ENCODE data around the gene SIPA1L3. TPM values are rescaled to one million over a fixed set of nuclear protein-coding genes. Genes with fewer than 3 reads are reported as not detected.

Gene SIPA1L3
- polyA plus RNA-seq, 1 of the 3 experiments (the other 2 are of a cell fraction) = 11.6 TPM

DNA sequence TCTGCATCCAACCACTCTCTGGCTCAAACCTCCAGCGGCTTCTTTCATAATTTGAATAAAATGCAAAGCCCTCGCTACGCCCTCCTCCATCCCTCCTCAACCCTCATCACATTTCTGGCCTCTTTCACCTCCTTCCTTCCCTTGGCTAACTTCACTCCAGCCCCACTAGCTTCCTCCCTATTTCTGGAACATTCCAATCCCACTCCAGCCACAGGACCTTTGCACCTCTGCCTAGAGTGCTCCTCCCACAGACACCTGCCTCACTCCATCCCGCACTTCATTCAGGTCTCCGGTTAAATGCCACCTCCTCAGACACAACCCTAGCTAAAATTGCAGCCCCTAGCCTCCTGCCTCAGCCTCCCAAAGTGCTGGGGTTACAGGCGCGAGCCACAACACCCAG is 324.9 kb downstream of the SIPA1L3 start:
- Histone ChIP-seq H3K4me2 (no peak overlapping the region), H3K9me2 (no peaks in the 10 kb centered on the region), H3K4me1 (ENCODE audit: control insufficient read depth in 1 of 2, insufficient read depth in 2 of 2, low read depth in 1 of 2, low read length in 1 of 2) (peaks cover 0 to 6% of the 10 kb centered on the region in 2 experiments; a peak in 1 of 4 replicates), H3K79me2 (ENCODE audit: insufficient read depth) (no peaks in the 10 kb centered on the region), H3K27me3 (ENCODE audit: insufficient read depth) (no peaks in the 10 kb centered on the region), H3K9ac (no peak overlapping the region), H3K27ac (ENCODE audit: low read depth in 2 of 2, low read length in 1 of 2) (no peak overlapping the region), H4K20me1 (ENCODE audit: insufficient read depth) (no peaks in the 10 kb centered on the region), H2AFZ (ENCODE audit: low read depth) (no peak overlapping the region), H3F3A (replicated peaks; ENCODE audit: insufficient read depth) (peaks cover under 1% of the 10 kb centered on the region), H3K9me3 (no peaks in the 10 kb centered on the region), H3K4me3 (ENCODE audit: low read depth in 2 of 2, low read length in 1 of 2) (no peak overlapping the region), H3K36me3 (replicated peaks in 1 of 2; ENCODE audit: control insufficient read depth in 1 of 2, insufficient read depth in 2 of 2, low read length in 1 of 2) (no peaks in the 10 kb centered on the region)
- 86% methylated on average over 7 of the region's 7 CpGs for WGBS (ENCODE audit: low lambda C conversion rate)
- DNase-seq = no peak
- TF ChIP-seq, protein P1, sequence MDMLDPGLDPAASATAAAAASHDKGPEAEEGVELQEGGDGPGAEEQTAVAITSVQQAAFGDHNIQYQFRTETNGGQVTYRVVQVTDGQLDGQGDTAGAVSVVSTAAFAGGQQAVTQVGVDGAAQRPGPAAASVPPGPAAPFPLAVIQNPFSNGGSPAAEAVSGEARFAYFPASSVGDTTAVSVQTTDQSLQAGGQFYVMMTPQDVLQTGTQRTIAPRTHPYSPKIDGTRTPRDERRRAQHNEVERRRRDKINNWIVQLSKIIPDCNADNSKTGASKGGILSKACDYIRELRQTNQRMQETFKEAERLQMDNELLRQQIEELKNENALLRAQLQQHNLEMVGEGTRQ (IDR thresholded peaks at IDR 0.05; ENCODE audit: borderline replicate concordance, low read depth, low read length) = no peak
- no peak for TF ChIP-seq SIN3A (IDR thresholded peaks at IDR 0.05; ENCODE audit: borderline replicate concordance, low read depth, low read length)
- TF ChIP-seq GABPA (IDR thresholded peaks at IDR 0.05; ENCODE audit: low read depth) = no peak
- ChIA-PET CTCF (interaction anchor here (2.8 to 5.5 kb wide), 2 partner anchors 89 to 329 kb away, joined by 20 to 41 read pairs; partner anchors contain the start of gene KCNK6), POLR2A (no interaction called here)

DNA sequence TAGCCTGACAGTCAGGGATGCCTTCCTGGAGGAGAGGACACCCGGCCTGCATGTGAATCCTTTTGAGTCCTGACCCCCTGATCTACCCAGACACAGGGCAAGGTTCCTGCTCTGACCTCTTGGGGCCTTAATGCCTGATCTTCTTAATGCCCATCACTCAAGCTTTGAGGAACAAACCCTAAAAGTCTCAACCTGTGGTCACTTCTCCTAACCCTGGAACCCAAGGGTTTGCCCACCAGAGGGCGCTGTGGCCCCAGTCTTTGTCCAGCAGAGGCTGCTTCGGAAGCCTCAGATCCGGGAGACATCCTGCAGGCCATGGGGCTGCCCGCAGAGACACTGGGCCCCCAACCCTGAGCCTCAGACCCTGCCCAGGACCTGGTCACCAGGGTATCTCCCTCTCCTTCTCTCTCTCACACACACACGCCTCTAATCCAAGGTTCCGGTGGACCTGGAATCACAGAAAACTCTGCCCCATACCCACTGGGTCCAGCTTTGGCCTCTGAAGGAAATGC is 326.8 kb downstream of the SIPA1L3 start:
- Histone ChIP-seq H3K9ac (no peak overlapping the region), H3K9me3 (no peaks in the 10 kb centered on the region), H3K4me2 (no peak overlapping the region), H3K9me2 (no peaks in the 10 kb centered on the region), H2AFZ (ENCODE audit: low read depth) (peak overlapping the region; percentile 95), H3K4me1 (ENCODE audit: control insufficient read depth in 1 of 2, insufficient read depth in 2 of 2, low read depth in 1 of 2, low read length in 1 of 2) (peaks cover 0 to 1% of the 10 kb centered on the region in 2 experiments; a peak in 1 of 4 replicates), H4K20me1 (ENCODE audit: insufficient read depth) (no peaks in the 10 kb centered on the region), H3K27ac (ENCODE audit: low read depth in 2 of 2, low read length in 1 of 2) (no peak overlapping the region), H3K4me3 (ENCODE audit: low read depth in 2 of 2, low read length in 1 of 2) (no peak overlapping the region; a peak in 1 of 4 replicates), H3K79me2 (ENCODE audit: insufficient read depth) (no peaks in the 10 kb centered on the region), H3K36me3 (replicated peaks in 1 of 2; ENCODE audit: control insufficient read depth in 1 of 2, insufficient read depth in 2 of 2, low read length in 1 of 2) (no peaks in the 10 kb centered on the region), H3K27me3 (ENCODE audit: insufficient read depth) (no peaks in the 10 kb centered on the region), H3F3A (replicated peaks; ENCODE audit: insufficient read depth) (no peaks in the 10 kb centered on the region)
- peak; percentile 88 for DNase-seq
- ChIA-PET POLR2A (interaction anchor here (0.6 kb wide), 1 partner anchor 18 kb away, joined by 4 read pairs; no protein-coding TSS in a partner anchor), CTCF (interaction anchor here (0.6 to 5.5 kb wide), 35 partner anchors 9 to 481 kb away, joined by 3 to 42 read pairs (median 4); partner anchors contain the start of genes CATSPERG, KCNK6 and PPP1R14A)
- 27% methylated on average over 6 of the region's 7 CpGs for WGBS (ENCODE audit: low lambda C conversion rate)
- TF ChIP-seq CHD2 (IDR thresholded peaks at IDR 0.05; ENCODE audit: low read length, partially characterized antibody) (no peak), SMC3 (IDR thresholded peaks at IDR 0.05; ENCODE audit: low read depth, low read length) (peak; percentile 90), RAD21 (IDR thresholded peaks at IDR 0.05; ENCODE audit: low read length) (peak; percentile 84), POLR2AphosphoS5 (IDR thresholded peaks at IDR 0.05; ENCODE audit: low read depth, low read length) (no peak), NRF1 (IDR thresholded peaks at IDR 0.05; ENCODE audit: low read depth, low read length) (no peak), SIN3A (IDR thresholded peaks at IDR 0.05; ENCODE audit: borderline replicate concordance, low read depth, low read length) (no peak), GABPA (IDR thresholded peaks at IDR 0.05; ENCODE audit: low read depth) (no peak), EP300 (IDR thresholded peaks at IDR 0.05; ENCODE audit: borderline replicate concordance in 1 of 2, low read depth in 1 of 2, low read length in 1 of 2) (no peak), RFX5 (IDR thresholded peaks at IDR 0.05; ENCODE audit: low read length) (no peak), RXRA (IDR thresholded peaks at IDR 0.05; ENCODE audit: borderline replicate concordance, low read depth) (no peak), TAF1 (IDR thresholded peaks at IDR 0.05; ENCODE audit: borderline replicate concordance, low read depth, low read length) (no peak), RCOR1 (IDR thresholded peaks at IDR 0.05; ENCODE audit: low read length) (no peak), TCF12 (IDR thresholded peaks at IDR 0.05) (no peak), MEF2A (IDR thresholded peaks at IDR 0.05; ENCODE audit: borderline replicate concordance, low read depth) (no peak)
- TF ChIP-seq, protein P2, sequence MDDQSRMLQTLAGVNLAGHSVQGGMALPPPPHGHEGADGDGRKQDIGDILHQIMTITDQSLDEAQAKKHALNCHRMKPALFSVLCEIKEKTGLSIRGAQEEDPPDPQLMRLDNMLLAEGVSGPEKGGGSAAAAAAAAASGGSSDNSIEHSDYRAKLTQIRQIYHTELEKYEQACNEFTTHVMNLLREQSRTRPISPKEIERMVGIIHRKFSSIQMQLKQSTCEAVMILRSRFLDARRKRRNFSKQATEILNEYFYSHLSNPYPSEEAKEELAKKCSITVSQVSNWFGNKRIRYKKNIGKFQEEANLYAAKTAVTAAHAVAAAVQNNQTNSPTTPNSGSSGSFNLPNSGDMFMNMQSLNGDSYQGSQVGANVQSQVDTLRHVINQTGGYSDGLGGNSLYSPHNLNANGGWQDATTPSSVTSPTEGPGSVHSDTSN (IDR thresholded peaks at IDR 0.05) = no peak
- TF ChIP-seq, protein P3, sequence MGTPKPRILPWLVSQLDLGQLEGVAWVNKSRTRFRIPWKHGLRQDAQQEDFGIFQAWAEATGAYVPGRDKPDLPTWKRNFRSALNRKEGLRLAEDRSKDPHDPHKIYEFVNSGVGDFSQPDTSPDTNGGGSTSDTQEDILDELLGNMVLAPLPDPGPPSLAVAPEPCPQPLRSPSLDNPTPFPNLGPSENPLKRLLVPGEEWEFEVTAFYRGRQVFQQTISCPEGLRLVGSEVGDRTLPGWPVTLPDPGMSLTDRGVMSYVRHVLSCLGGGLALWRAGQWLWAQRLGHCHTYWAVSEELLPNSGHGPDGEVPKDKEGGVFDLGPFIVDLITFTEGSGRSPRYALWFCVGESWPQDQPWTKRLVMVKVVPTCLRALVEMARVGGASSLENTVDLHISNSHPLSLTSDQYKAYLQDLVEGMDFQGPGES (IDR thresholded peaks at IDR 0.05; ENCODE audit: low read depth, low read length) = no peak
- TF ChIP-seq, protein P4, sequence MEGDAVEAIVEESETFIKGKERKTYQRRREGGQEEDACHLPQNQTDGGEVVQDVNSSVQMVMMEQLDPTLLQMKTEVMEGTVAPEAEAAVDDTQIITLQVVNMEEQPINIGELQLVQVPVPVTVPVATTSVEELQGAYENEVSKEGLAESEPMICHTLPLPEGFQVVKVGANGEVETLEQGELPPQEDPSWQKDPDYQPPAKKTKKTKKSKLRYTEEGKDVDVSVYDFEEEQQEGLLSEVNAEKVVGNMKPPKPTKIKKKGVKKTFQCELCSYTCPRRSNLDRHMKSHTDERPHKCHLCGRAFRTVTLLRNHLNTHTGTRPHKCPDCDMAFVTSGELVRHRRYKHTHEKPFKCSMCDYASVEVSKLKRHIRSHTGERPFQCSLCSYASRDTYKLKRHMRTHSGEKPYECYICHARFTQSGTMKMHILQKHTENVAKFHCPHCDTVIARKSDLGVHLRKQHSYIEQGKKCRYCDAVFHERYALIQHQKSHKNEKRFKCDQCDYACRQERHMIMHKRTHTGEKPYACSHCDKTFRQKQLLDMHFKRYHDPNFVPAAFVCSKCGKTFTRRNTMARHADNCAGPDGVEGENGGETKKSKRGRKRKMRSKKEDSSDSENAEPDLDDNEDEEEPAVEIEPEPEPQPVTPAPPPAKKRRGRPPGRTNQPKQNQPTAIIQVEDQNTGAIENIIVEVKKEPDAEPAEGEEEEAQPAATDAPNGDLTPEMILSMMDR (IDR thresholded peaks at IDR 0.05) = peak; percentile 83
- TF ChIP-seq, protein P5, sequence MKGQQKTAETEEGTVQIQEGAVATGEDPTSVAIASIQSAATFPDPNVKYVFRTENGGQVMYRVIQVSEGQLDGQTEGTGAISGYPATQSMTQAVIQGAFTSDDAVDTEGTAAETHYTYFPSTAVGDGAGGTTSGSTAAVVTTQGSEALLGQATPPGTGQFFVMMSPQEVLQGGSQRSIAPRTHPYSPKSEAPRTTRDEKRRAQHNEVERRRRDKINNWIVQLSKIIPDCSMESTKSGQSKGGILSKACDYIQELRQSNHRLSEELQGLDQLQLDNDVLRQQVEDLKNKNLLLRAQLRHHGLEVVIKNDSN (IDR thresholded peaks at IDR 0.05; ENCODE audit: borderline replicate concordance, low read depth) = no peak
- TF ChIP-seq, protein P1 (IDR thresholded peaks at IDR 0.05; ENCODE audit: borderline replicate concordance, low read depth, low read length) = no peak

Measured in SK-N-SH (cell line).